Ishikawa (cell line): ENCODE measurements around the gene CNGA1.

Experiments used
- CEBPB ChIP-seq: IDR thresholded peaks from 2 replicates; pipeline ENCODE4 v1.6.1; 2012
- CREB1 ChIP-seq: IDR thresholded peaks from 2 replicates; pipeline ENCODE4 v1.6.1; 2012; ENCODE audit warnings: low read depth
- EGR1 ChIP-seq: IDR thresholded peaks from 2 replicates; pipeline ENCODE4 v1.6.1; 2012
- EP300 ChIP-seq: IDR thresholded peaks from 2 replicates; pipeline ENCODE4 v1.6.1; 2012; ENCODE audit warnings: borderline replicate concordance
- FOXM1 ChIP-seq: IDR thresholded peaks from 2 replicates; pipeline ENCODE4 v1.6.1; 2012; ENCODE audit warnings: low read depth, borderline replicate concordance
- MAX ChIP-seq: IDR thresholded peaks from 2 replicates; pipeline ENCODE4 v1.6.1; 2012
- NFIC ChIP-seq: IDR thresholded peaks from 2 replicates; pipeline ENCODE4 v1.6.1; 2012
- RAD21 ChIP-seq: IDR thresholded peaks from 2 replicates; pipeline ENCODE4 v1.6.1; 2012; ENCODE audit warnings: low read depth
- TAF1 ChIP-seq: IDR thresholded peaks from 2 replicates; pipeline ENCODE4 v1.6.1; 2012; ENCODE audit warnings: low read depth, mild to moderate bottlenecking
- TCF12 ChIP-seq: IDR thresholded peaks from 2 replicates; pipeline ENCODE4 v1.6.1; 2012; ENCODE audit warnings: low read depth
- TEAD4 ChIP-seq: IDR thresholded peaks from 2 replicates; pipeline ENCODE4 v1.6.1; 2012
- YY1 ChIP-seq: IDR thresholded peaks from 2 replicates; pipeline ENCODE4 v1.6.1; 2012; ENCODE audit warnings: low read depth
- ZBTB7A ChIP-seq: IDR thresholded peaks from 2 replicates; pipeline ENCODE4 v1.6.1; 2012; ENCODE audit warnings: low read depth
- TF ChIP-seq, protein P1 (sequence below): IDR thresholded peaks from 2 replicates; pipeline ENCODE4 v1.6.1; 2012; ENCODE audit warnings: low read depth, mild to moderate bottlenecking
- TF ChIP-seq, protein P2 (sequence below): IDR thresholded peaks from 2 replicates; pipeline ENCODE4 v1.6.1; 2012

Gene CNGA1

DNA sequence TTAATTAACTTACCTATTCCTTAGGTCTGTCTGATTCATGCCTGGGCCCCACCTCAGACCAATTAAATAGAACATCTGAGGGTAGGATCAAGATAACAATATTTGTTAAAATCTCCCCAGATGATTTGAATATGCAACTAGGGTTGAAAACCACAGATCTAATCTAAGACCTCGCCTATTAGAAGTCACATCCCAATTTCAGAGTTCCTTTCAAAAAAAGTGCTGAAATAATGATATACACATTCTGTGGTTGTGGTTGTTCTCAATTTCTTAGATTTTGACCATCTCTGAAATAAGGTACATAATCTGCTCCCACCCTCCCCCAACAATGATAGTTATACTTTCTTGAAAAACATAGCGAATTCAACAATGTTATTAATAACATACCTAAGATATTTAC is 27.8 kb upstream of the CNGA1 start:
- TF ChIP-seq MAX (no peak), TAF1 (no peak), TEAD4 (no peak)

DNA sequence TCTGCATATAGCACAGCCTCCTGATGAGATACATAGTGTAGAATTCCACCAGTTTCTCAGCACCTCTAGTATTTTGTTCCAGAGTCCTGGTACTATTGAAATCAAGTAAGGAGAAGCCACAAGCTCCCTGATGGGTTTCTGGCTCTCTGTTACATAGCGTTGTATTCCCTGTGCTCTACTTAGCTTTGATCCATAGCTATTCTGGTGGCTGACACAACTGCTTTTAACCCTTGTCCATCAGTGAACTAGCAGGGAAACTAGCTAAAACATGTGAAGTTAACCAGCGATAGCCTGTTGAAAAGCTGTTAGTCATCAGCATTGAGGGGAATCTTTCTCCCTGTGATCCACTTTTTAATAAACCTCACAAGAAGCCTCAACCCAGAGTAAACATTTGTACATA is 27.0 kb upstream of the CNGA1 start:
- TF ChIP-seq TCF12, result no peak
- TF ChIP-seq FOXM1, result no peak
- TF ChIP-seq TEAD4, result no peak
- no peak for TF ChIP-seq MAX
- no peak for TF ChIP-seq EGR1
- TF ChIP-seq CEBPB, result no peak
- TF ChIP-seq, protein P1, sequence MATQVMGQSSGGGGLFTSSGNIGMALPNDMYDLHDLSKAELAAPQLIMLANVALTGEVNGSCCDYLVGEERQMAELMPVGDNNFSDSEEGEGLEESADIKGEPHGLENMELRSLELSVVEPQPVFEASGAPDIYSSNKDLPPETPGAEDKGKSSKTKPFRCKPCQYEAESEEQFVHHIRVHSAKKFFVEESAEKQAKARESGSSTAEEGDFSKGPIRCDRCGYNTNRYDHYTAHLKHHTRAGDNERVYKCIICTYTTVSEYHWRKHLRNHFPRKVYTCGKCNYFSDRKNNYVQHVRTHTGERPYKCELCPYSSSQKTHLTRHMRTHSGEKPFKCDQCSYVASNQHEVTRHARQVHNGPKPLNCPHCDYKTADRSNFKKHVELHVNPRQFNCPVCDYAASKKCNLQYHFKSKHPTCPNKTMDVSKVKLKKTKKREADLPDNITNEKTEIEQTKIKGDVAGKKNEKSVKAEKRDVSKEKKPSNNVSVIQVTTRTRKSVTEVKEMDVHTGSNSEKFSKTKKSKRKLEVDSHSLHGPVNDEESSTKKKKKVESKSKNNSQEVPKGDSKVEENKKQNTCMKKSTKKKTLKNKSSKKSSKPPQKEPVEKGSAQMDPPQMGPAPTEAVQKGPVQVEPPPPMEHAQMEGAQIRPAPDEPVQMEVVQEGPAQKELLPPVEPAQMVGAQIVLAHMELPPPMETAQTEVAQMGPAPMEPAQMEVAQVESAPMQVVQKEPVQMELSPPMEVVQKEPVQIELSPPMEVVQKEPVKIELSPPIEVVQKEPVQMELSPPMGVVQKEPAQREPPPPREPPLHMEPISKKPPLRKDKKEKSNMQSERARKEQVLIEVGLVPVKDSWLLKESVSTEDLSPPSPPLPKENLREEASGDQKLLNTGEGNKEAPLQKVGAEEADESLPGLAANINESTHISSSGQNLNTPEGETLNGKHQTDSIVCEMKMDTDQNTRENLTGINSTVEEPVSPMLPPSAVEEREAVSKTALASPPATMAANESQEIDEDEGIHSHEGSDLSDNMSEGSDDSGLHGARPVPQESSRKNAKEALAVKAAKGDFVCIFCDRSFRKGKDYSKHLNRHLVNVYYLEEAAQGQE, result no peak
- no peak for TF ChIP-seq EP300
- no peak for TF ChIP-seq NFIC

DNA sequence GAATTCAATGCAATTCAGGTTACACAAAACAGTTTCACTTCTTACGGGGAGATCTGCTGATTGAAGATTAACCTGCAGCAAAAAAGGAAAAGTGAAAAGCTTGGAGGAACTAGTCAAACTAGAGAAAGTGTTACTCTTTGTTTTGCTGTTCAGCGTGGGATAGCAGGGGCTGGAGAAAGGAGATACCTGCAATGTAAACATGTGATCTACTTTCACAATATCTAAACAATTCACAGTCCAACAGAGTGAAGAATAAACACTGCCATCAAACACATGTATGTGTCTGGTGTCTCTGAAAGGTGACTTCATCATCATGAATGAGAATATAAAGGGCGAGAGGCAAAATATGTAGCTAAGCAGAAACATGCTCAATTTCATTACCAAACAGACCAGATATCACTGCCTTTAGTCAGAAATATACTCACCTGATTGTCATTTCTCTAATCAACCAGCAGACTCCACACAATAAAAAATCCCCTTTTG is 26.5 kb upstream of the CNGA1 start:
- TF ChIP-seq, protein P1, result no peak
- no peak for TF ChIP-seq TAF1
- TF ChIP-seq RAD21, result no peak
- TF ChIP-seq ZBTB7A, result no peak
- TF ChIP-seq CEBPB, result no peak
- TF ChIP-seq, protein P2, sequence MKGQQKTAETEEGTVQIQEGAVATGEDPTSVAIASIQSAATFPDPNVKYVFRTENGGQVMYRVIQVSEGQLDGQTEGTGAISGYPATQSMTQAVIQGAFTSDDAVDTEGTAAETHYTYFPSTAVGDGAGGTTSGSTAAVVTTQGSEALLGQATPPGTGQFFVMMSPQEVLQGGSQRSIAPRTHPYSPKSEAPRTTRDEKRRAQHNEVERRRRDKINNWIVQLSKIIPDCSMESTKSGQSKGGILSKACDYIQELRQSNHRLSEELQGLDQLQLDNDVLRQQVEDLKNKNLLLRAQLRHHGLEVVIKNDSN, result no peak
- no peak for TF ChIP-seq FOXM1
- TF ChIP-seq CREB1, result no peak
- no peak for TF ChIP-seq YY1
- no peak for TF ChIP-seq NFIC
- no peak for TF ChIP-seq MAX
- no peak for TF ChIP-seq EGR1
- no peak for TF ChIP-seq EP300

- TF ChIP-seq TCF12, result no peak
- no peak for TF ChIP-seq EGR1
- no peak for TF ChIP-seq TAF1
- no peak for TF ChIP-seq RAD21
- no peak for TF ChIP-seq TEAD4
- no peak for TF ChIP-seq CREB1
- TF ChIP-seq ZBTB7A, result no peak
- no peak for TF ChIP-seq MAX
- TF ChIP-seq CEBPB, result no peak
- TF ChIP-seq, protein P1, result no peak
- TF ChIP-seq NFIC, result no peak
- TF ChIP-seq EP300, result no peak
Observed at GRCh38 chr4:48041535-48042137, 25.2 kb upstream of the CNGA1 start.

- TF ChIP-seq ZBTB7A (no peak), FOXM1 (no peak), TAF1 (no peak), MAX (no peak), EP300 (no peak), CREB1 (no peak), TCF12 (no peak), YY1 (no peak), EGR1 (no peak), CEBPB (no peak), TEAD4 (no peak), RAD21 (no peak), NFIC (no peak)
- TF ChIP-seq, protein P2, result no peak
- TF ChIP-seq, protein P1, result no peak
Observed at GRCh38 chr4:48039561-48039960, 23.1 kb upstream of the CNGA1 start.
